GM06990 (cell line): ENCODE results near the gene PSMB8.
A peak's percentile ranks its signal among the peaks of the same experiment; 100 is the strongest.
"Not testable (repeated sequence)": the region's sequence is repeated elsewhere in the genome, so short reads cannot be mapped to it uniquely, and the experiment has no call there.

Experiments used
- DNase-seq: peaks from one replicate; pipeline ENCODE4 v3.0.0-alpha.2; 2011; ENCODE audit not compliant: insufficient read length; ENCODE audit errors: extremely low read depth
- H3K27me3 ChIP-seq: replicated peaks from 2 replicates; pipeline ENCODE4 v1.6.0; 2011; ENCODE audit warnings: low read length; ENCODE audit not compliant: control insufficient read depth, insufficient read depth
- H3K36me3 ChIP-seq: 2 replicates; pipeline ENCODE4 v1.5.1; 2011; ENCODE audit warnings: low read length; ENCODE audit not compliant: control insufficient read depth, insufficient read depth
- H3K4me3 ChIP-seq: replicated peaks from 2 replicates; pipeline ENCODE4 v1.5.1; 2011; ENCODE audit warnings: low read depth, mild to moderate bottlenecking, control low read depth, low read length
- CTCF ChIP-seq: IDR thresholded peaks from 2 replicates; pipeline ENCODE4 v1.5.1; 2011; ENCODE audit warnings: low read length, control low read depth, mild to moderate bottlenecking, inconsistent platforms; ENCODE audit not compliant: insufficient read depth, poor library complexity, severe bottlenecking

The PSMB8 gene

GRCh38 chr6:32815115-32815514, 28.7 kb downstream of the PSMB8 start:
- Histone ChIP-seq H3K36me3 (peaks cover 8% of the 10 kb centered on the region; the same call in 1 of the 2 replicates), H3K27me3 (no peaks in the 10 kb centered on the region), H3K4me3 (peak overlapping the region; percentile 78)
- DNase-seq = no peak
- TF ChIP-seq CTCF = no peak

DNA sequence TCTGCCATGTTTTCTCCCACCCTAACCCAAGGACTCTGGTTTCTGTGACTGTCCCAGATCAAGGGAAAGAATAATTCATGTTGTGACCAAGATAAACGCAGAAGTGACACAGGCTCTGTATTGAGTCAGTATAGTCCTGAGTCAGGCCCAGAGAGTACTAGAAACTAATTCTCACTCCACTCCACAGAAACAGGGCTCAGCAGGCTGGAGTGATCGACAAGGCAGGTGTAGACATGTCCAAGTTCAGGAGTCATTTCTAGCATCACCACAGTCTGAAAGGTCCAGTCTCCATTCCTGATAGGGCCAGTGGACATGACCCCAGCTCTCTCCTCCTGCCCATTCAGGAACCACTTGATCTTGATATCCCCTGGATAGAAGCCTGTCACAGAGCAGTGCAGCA, 29.7 kb downstream of the PSMB8 start:
- TF ChIP-seq CTCF = no peak
- Histone ChIP-seq H3K36me3 (peaks cover 8% of the 10 kb centered on the region; the same call in 1 of the 2 replicates), H3K27me3 (no peaks in the 10 kb centered on the region), H3K4me3 (peak overlapping the region; percentile 78)
- DNase-seq = no peak

- H3K36me3 ChIP-seq = peaks cover 13% of the 10 kb centered on the region
These were observed 34.7 kb downstream of the PSMB8 start for GRCh38 chr6:32809171-32809570.

DNA sequence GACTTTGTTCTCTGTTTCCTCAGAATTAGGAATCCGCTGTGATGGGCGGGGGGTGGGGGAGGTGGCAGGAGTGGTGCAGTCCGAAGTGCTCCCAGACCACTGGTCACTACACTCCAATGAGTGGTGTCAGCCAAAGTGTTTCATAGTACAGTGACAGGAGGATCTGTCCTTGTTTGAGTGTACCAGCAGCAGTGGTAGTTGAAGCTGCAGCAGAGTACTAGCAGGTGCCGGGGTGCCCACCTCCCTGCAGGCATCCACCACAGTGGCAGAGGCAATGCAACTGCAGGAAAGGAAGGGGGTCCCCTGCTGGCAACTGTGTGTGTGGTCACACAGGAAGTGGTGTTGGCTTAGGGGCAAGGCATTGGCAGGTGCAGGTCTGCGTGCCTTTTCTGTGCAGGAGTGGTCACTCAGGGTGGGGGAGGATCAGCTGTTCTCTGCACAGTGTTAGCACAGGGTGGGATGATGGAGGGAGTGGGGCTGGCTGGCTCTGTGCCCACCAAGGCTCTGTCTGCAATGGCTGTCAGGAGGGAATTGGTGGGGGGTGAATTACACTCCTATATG, 36.7 kb downstream of the PSMB8 start:
- no peak overlapping the region for H3K4me3 ChIP-seq
- no peaks in the 10 kb centered on the region for H3K27me3 ChIP-seq
- no peak for DNase-seq
- peaks cover 6% of the 10 kb centered on the region for H3K36me3 ChIP-seq
- no peak for TF ChIP-seq CTCF

More at GRCh38 chr6:32809171-32809570, 34.7 kb downstream of the PSMB8 start:
- no peak for DNase-seq
- Histone ChIP-seq H3K27me3 (no peaks in the 10 kb centered on the region), H3K4me3 (no peak overlapping the region)
- no peak for TF ChIP-seq CTCF

- H3K27me3 ChIP-seq, H3K36me3 ChIP-seq, DNase-seq, H3K4me3 ChIP-seq: not testable (repeated sequence)
These were observed 38.4 kb downstream of the PSMB8 start for GRCh38 chr6:32805404-32805803.

GRCh38 chr6:32803416-32803815, 40.4 kb downstream of the PSMB8 start:
- Histone ChIP-seq H3K36me3 (peaks cover 4% of the 10 kb centered on the region), H3K27me3 (no peaks in the 10 kb centered on the region), H3K4me3 (no peak overlapping the region)
- no peak for DNase-seq
- no peak for TF ChIP-seq CTCF
